CD4-positive, alpha-beta T cell treated with Interleukin-15 for 1 hour (primary cell): ENCODE measurements around the gene LDLRAD2.

ENCODE experiments used
- DNase-seq: peaks from one replicate; pipeline ENCODE4 v3.0.0-alpha.2; 2020

The LDLRAD2 gene

DNA sequence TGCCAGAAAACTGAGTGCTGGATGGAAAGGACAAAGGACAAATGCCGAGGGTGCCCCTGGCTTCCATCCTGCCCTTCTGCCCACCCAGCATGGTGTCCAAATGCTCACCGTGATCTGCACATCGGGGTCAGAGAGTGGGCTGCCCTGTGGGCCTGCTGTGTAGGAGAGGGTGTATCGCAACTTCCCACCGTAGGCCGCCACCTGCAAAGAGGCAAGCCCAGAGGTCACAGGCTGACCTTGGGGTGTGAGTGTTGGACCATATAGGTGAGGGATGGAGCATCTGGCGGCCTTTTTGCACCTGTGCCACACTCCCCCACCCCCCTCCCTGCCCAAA lies 53.5 kb downstream of the LDLRAD2 start:
- DNase-seq = no peak

DNA sequence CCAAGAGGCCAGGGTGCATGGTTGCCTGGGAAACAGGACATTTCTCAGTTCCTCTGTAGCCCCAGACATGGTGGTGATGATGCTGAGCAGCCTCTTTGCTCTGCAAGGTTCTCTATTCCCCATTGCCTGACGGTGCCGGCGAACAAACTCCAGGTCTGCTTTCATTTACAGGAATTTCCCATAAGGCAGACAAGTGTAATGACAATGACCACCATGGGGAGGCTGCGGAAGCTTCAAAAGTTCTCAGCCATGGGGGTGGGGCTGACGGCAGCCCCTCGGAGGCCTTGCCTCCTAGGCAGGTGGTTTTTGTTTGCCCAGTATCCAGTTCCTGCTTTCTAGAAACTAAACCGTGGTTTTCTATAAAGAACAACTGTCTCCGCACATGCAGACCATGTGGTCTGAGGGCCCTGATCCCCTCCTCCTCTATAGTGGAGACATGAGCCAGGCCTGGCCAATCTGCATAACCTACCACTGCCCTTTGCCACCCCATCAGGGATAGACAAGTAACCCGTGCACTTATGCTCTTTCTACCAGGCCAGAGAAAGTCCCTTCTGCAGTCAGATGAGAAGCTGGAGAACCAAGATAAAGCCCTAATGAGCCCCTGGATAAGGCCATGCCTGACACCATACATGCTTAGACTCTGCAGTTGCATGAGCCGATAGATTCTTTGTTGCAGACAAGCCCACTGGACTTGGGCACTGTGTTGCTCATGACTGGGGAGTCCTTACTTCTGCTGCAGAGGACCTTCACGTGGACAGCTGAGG lies 54.1 kb downstream of the LDLRAD2 start:
- DNase-seq = peak; percentile 34

DNA sequence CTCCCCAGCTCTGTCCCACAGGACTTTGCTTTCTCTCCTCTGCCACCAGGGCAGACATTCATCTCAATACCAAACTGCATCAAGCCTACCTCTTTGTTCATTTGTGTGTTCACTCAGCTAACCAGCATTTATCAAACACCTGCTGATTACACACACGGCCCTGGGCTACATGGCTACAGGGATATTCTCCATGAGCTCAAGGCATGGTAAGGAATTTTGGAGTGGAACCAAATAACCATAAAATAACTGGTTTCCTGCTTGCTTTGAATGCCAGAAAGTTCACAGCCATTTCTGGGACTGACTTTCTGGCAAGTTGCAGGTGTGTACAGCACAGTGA lies 54.6 kb downstream of the LDLRAD2 start:
- no peak for DNase-seq

DNA sequence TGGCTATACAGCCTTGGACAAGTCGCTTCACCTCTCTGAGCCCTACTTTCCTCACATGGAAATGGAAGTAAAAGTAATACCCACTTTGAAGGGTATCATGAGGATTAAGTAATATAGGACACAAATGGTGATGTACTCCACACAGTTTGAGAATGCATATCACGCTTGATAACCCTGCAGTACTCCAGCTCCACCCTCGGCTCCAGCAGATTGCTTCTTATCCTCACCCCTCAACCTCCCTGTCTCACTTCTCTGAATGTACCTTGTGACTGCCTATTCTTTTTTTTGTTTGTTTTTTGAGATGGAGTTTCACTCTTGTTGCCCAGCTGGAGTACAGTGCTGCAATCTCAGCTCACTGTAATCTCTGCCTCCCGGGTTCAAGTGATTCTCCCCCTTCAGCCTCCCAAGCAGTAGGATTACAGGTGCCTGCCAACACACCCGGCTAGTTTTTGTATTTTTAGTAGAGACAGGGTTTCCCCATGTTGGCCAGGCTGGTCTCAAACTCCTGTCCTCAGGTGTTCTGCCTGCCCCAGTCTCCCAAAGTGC lies 55.5 kb downstream of the LDLRAD2 start:
- no peak for DNase-seq

DNA sequence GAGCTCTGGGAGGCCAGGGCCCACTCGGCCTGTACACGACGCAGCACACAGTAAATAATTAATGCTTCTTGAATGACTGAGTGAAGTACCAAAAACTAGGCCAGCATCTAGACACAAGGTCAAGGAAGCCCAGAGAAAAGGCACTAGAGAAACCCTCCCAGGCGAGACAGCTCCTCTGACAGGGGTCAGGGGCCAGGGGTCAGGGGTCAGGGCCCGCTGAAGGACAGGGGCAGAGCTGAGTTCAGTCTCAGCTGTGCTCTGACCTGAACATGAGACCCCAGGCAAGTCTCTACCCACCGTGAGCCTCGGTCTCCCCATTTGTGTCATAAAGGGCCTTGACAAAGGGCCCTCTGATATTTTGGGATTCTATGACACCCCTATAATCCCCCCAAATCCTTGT lies 56.4 kb downstream of the LDLRAD2 start:
- no peak for DNase-seq

DNA sequence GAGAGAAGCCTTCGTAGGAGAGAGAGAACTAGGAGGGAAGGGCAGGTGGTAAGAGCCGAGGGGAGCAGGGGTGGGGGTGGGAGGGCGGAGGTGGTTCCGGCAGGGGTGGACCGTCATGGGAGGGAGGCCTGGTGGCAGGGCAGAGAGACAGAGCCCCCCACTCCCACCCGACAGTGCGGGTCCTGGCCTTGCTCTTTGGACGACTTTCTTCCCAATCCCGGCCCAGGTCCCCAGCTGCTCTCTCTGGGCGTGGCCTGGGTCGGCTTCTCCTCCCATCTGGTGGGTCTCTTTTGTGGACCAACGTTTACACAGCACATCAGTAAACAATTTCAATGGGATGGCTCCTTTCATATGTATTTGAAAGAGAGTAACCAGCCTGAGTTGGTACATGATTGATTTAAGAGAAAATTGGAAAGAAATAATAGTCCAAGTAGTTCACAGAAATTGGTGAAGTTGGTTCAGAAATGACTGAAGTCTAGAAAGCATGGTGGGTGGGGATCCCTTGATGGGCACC lies 56.9 kb downstream of the LDLRAD2 start:
- no peak for DNase-seq

DNA sequence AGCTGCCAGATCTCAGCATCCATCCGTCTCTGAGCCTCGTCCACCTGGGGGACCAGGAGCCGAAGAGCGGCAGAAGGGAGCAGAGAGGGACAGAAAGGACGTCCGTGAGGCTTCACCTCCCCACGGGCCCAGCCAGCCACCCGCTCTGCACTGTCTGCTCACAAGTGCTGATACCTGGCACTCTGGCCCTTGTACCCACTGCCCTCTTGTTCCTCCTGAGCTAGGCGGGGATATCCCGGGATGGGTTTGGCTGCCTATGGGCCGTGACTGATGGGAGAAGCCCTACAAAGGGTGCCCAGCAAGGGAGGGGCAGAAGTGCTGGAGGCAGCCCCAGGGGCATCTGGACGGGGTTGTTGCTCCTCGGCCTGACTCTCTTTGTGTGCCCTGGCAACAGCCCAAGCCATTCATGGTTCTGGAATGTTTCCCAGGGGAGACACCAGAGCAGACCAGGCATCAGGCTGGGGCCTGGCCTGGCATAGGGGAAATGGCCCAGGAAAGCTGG lies 57.6 kb downstream of the LDLRAD2 start:
- no peak for DNase-seq

DNA sequence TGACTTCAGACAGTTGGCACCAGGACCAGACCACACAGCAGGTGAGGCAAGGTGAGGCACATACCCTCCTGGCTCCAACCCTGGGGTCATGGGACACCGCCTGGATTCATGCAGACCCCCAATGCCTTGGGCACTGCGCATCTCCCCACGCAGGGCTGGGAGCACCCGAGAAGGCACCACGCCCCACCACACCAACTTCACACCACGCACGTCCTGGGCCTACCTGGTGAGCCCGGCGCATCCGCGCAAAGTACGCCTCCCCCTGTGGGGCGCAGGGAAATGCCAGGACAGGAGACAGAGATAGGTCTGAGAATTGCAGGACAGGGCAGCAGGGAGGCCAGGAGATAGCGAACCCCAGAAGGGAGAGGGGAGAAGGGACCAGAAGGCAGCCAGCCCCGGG lies 58.5 kb downstream of the LDLRAD2 start:
- DNase-seq = no peak

DNA sequence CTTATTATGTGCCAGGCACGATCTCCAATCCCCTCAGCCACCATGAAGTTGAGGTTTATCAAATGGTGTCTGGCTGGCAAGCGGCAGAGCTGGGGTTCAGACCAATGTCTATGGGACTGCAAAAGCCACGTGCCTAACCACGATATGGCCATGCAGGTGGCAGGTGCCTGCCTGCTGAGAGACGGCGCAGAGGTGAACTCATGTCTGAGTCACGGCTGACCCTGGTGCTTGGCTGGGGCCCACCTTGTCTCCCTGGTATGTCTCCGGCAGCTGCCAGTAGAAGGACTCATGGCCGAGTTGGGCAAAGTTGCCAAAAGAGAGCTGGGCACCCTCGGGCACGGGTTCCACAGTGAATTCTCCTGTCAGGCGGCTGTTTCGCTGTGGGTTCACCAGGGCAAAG lies 59.9 kb downstream of the LDLRAD2 start:
- DNase-seq = no peak

DNA sequence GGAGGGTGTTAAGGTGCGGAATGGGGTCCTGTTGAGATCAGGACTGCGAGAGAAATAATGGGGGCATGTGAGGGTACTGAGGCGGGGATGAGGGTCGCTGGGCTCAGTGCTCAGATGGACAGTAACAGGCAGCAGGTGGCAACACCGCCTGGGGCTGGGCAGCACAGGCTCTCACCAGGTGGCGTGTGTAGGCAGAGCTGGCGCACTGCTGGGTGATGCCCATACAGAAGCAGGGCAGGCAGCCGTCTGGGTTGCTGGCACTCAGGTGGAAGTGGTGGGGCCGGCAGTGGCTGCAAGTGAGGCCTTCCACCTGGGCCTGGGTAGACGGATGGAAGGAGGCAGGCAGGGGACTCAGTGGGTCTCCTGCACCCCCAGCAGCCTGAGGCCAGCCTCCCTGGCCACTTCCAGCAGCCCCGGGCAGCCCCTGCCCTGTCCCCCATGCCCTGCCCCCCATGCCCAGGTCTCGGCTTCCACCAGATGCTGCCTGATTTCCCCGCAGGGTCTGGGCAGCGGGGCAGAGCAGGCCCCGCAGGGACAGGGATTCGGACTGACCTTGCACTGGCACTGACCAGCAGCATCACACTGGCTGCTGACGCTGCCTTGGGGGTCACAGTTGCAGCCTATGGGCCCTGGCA lies 60.5 kb downstream of the LDLRAD2 start:
- no peak for DNase-seq

DNA sequence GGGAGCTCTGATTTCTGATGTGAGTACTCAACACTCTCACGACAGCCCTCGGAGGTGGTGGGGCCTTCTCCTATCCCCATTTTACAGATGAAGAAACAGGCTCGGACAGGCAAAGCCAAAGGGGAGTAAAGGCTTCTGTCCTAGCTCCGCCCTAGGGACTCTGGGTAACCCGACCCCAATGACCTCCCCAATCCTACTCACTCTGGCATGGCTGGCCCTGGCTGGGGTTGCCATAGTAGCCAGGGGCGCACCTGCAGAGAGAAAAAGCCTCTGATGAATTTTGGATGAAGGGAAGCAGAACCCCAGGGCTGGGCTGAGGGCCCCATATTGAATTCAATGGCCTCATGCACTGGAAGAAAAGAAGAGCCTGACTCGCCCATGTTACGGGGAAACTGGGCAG lies 61.1 kb downstream of the LDLRAD2 start:
- no peak for DNase-seq

DNA sequence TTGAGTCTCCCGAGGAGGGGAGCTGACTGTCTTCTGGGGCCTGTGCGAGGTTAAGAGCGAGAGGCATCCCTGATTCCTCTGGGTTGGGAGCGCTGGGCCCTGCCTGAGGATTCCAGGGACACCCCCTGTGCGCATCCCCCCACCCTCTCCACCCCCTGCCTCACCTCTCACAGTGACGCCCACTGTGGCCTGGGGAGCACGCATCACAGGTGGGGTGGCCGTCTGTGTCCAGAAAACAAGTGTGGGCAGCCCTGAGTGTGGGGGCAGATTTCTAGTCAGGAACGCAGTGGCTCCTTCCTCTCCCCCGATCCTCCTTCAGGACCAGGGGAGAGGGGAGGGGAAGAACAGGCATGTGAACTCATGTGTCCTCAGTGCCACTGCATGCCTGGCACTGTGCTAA lies 61.7 kb downstream of the LDLRAD2 start:
- DNase-seq = no peak

DNA sequence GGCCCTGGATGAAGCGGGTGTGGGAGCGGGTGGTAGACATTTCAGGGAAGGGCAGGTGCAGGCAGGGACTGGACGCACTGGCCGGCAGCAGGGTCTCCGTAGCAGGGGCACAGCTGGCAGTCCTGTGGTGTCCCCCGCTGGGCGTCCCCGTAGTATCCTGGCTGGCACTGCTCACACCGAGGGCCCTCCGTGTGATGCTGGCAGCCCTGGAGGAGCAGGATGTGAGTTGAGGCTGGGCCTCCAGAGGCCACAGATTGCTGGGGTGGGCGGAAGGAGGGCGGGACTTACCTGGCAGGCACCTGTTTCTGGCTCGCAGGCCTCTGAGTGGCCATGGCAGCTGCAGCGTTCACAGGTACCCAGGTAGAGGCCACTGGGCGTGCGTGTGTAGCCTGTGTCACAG lies 62.3 kb downstream of the LDLRAD2 start:
- DNase-seq = no peak
